Mesenchymal stem cell (in vitro differentiated cells and primary cell): ENCODE results near the gene C19orf33. TPM values are rescaled to one million over a fixed set of nuclear protein-coding genes. Genes with fewer than 3 reads are reported as not detected.
"Not testable (repeated sequence)": the region's sequence is repeated elsewhere in the genome, so short reads cannot be mapped to it uniquely, and the experiment has no call there.

Experiments used
- DNase-seq: peaks from one replicate; pipeline ENCODE4 v3.0.0-alpha.2; 2013
- H2AFZ ChIP-seq: one replicate; pipeline ENCODE4 v1.6.1; 2013; ENCODE audit warnings: low read depth, mild to moderate bottlenecking, control low read depth, inconsistent platforms, low read length, moderate library complexity
- H2AK5ac ChIP-seq: 2 replicates; pipeline ENCODE4 v1.6.1; 2013; ENCODE audit warnings: low read length, moderate library complexity, mild to moderate bottlenecking, inconsistent platforms; ENCODE audit not compliant: severe bottlenecking
- H2BK120ac ChIP-seq: one replicate; pipeline ENCODE4 v1.6.1; 2013; ENCODE audit warnings: low read depth, mild to moderate bottlenecking, inconsistent platforms, low read length, moderate library complexity
- H2BK12ac ChIP-seq, 2 experiments: one replicate each; pipeline ENCODE4 v1.6.1; 2013; ENCODE audit warnings: inconsistent platforms in 2 of 2, low read length in 2 of 2, mild to moderate bottlenecking in 2 of 2, moderate library complexity in 2 of 2, control low read depth in 1 of 2
- H2BK15ac ChIP-seq: one replicate; pipeline ENCODE4 v1.6.1; 2013; ENCODE audit warnings: mild to moderate bottlenecking, low read depth, inconsistent platforms; ENCODE audit not compliant: poor library complexity, severe bottlenecking
- H2BK5ac ChIP-seq: 2 replicates; pipeline ENCODE4 v1.6.1; 2013; ENCODE audit warnings: low read depth, mild to moderate bottlenecking, low read length, control low read depth, inconsistent platforms; ENCODE audit not compliant: poor library complexity, severe bottlenecking
- H3K14ac ChIP-seq, 2 experiments: one replicate each; pipeline ENCODE4 v1.6.1; 2013; ENCODE audit warnings: inconsistent platforms in 2 of 2, low read length in 2 of 2, control low read depth in 1 of 2, mild to moderate bottlenecking in 1 of 2, moderate library complexity in 1 of 2
- H3K18ac ChIP-seq, 2 experiments: one replicate each; pipeline ENCODE4 v1.6.1; 2013; ENCODE audit warnings: inconsistent platforms in 2 of 2, low read length in 2 of 2, control low read depth in 1 of 2, low read depth in 1 of 2, mild to moderate bottlenecking in 1 of 2
- H3K23ac ChIP-seq, 2 experiments: one replicate each; pipeline ENCODE4 v1.6.1; 2013; ENCODE audit warnings: inconsistent platforms in 2 of 2, low read length in 2 of 2, mild to moderate bottlenecking in 2 of 2, moderate library complexity in 2 of 2, control low read depth in 1 of 2
- H3K27ac ChIP-seq: 2 replicates; pipeline ENCODE4 v1.5.1; 2013; ENCODE audit warnings: mild to moderate bottlenecking, moderate library complexity, low read length, control low read depth, inconsistent platforms; ENCODE audit not compliant: poor library complexity, severe bottlenecking
- H3K27me3 ChIP-seq, 2 experiments: 2 replicates each; pipeline versions ENCODE4 v1.6.1 to v1.7.0; 2013; ENCODE audit warnings: low read length in 2 of 2, mild to moderate bottlenecking in 2 of 2, moderate library complexity in 2 of 2, control low read depth in 1 of 2, inconsistent platforms in 1 of 2; ENCODE audit not compliant: control insufficient read depth in 1 of 2, insufficient read depth in 1 of 2
- H3K36me3 ChIP-seq, 2 experiments: 2 replicates each; pipeline versions ENCODE4 v1.6.1 to v1.7.0; 2013; ENCODE audit warnings: low read length in 2 of 2, control low read depth in 1 of 2, inconsistent platforms in 1 of 2, low read depth in 1 of 2, mild to moderate bottlenecking in 1 of 2; ENCODE audit not compliant: insufficient read depth in 2 of 2, control insufficient read depth in 1 of 2
- H3K4ac ChIP-seq, 2 experiments: one replicate each; pipeline ENCODE4 v1.6.1; 2013; ENCODE audit warnings: inconsistent platforms in 2 of 2, low read length in 2 of 2, mild to moderate bottlenecking in 2 of 2, moderate library complexity in 2 of 2, control low read depth in 1 of 2, low read depth in 1 of 2
- H3K4me1 ChIP-seq: 2 replicates; pipeline ENCODE4 v1.6.1; 2013; ENCODE audit warnings: low read depth, low read length, control low read depth; ENCODE audit not compliant: control insufficient read depth, insufficient read depth
- H3K4me2 ChIP-seq: 2 replicates; pipeline ENCODE4 v1.6.1; 2013; ENCODE audit warnings: low read length, mild to moderate bottlenecking, inconsistent platforms; ENCODE audit not compliant: poor library complexity, severe bottlenecking
- H3K4me3 ChIP-seq, 2 experiments: 2 replicates each; pipeline versions ENCODE4 v1.5.1 to v1.7.0; 2013; ENCODE audit warnings: low read length in 2 of 2, mild to moderate bottlenecking in 2 of 2, control low read depth in 1 of 2, low read depth in 1 of 2; ENCODE audit not compliant: insufficient read depth in 1 of 2
- H3K79me1 ChIP-seq: replicated peaks from 2 replicates; pipeline ENCODE4 v1.6.1; 2013; ENCODE audit warnings: mild to moderate bottlenecking, control low read depth, low read length, inconsistent platforms; ENCODE audit not compliant: poor library complexity, severe bottlenecking
- H3K9ac ChIP-seq: 2 replicates; pipeline ENCODE4 v1.7.0; 2013; ENCODE audit warnings: mild to moderate bottlenecking, low read length, moderate library complexity
- H3K9me3 ChIP-seq: 2 replicates; pipeline ENCODE4 v1.7.0; 2013; ENCODE audit warnings: mild to moderate bottlenecking, low read length; ENCODE audit not compliant: control insufficient read depth
- H4K8ac ChIP-seq: one replicate; pipeline ENCODE4 v1.6.1; 2013; ENCODE audit warnings: inconsistent platforms, mild to moderate bottlenecking, low read length, moderate library complexity
- H4K91ac ChIP-seq: one replicate; pipeline ENCODE4 v1.6.1; 2013; ENCODE audit warnings: mild to moderate bottlenecking, low read length, inconsistent platforms
- WGBS: methylation state at CpG from one replicate; pipeline ENCODE4 v1.1.7; 2013; ENCODE audit warnings: mixed read lengths; 5-methylcytosine and 5-hydroxymethylcytosine counted together
- polyA plus RNA-seq, 2 experiments: library from polyadenylated mRNA; stranded (reverse); fragments of 200-250 nt; gene quantifications; one replicate each; pipeline ENCODE4 v1.2.3, GENCODE V29; 2013

C19orf33 gene
- polyA plus RNA-seq (2013, experiment 1 of 2): 1.8 TPM
- polyA plus RNA-seq (2013, experiment 2 of 2): 2.1 TPM

DNA sequence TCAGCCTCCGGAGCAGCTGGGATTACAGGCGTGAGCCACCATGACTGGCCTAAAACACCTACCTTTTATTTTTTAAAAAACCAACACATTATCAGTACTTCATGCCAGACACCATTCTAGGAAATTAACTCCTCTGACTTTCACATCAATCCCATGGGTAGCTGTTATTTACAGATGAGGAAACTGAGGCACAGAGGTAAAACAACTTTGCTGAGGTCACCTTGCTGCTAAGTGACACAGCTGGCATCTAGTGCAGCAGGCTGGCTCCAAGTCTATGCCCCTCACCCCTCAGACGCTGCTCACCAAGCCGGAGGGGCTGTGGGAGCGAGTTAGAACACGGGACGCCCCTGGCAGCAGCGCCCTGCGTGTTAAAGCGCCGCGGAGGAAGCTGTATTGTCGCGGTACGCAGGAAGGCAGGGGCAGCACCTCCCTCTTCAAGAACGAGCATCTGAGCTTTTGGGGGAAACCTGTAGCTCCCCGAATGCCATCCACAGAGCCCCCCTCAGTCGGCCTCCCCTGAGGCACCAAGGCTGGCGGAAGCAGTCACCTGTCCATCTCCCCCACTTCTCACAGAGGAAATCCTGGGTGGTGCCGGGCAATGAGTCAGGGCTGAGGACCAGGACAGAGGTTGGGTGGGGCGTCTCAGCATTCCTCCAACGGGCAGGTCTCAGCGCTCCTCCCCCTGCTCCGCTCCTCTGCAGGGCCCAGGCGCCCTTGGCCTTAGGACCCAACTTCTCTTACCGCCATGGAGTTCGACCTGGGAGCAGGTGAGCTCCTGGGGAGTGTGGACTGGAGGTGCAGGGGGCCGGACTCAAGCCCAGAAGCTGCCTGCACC, at the start of gene C19orf33:
Gene C19orf33, plus strand, starts transcription at position 735 of the 835 bp plus-strand sequence. Its CDS starts 11 bp downstream, at position 746.
- Histone ChIP-seq H3K27ac (no peak within 1 kb of the TSS), H2BK12ac (peak within 1 kb of the TSS in 1 of 2 experiments; percentile 29), H3K79me1 (peaks cover 3% of the 10 kb centered on the region), H2BK120ac (no peak within 1 kb of the TSS), H3K27me3 (no peaks in the 10 kb centered on the region), H2BK15ac (peak within 1 kb of the TSS; percentile 80), H3K9me3 (no peaks in the 10 kb centered on the region), H4K91ac (peak within 1 kb of the TSS; percentile 78), H3K4me2 (no peak within 1 kb of the TSS), H3K14ac (no peak within 1 kb of the TSS), H3K4me1 (peaks cover 34% of the 10 kb centered on the region), H3K23ac (no peak within 1 kb of the TSS), H2AK5ac (peak within 1 kb of the TSS; percentile 50), H2AFZ (no peak within 1 kb of the TSS), H3K18ac (peak within 1 kb of the TSS in 1 of 2 experiments; percentile 28), H3K4me3 (no peak within 1 kb of the TSS), H3K4ac (peak within 1 kb of the TSS in 1 of 2 experiments; percentile 90), H4K8ac (peak within 1 kb of the TSS; percentile 90), H2BK5ac (no peak within 1 kb of the TSS), H3K9ac (no peak within 1 kb of the TSS), H3K36me3 (peaks cover 15 to 51% of the 10 kb centered on the region in 2 experiments)
- 58% methylated on average over 21 of the region's 28 CpGs for WGBS
- DNase-seq: no peak

DNA sequence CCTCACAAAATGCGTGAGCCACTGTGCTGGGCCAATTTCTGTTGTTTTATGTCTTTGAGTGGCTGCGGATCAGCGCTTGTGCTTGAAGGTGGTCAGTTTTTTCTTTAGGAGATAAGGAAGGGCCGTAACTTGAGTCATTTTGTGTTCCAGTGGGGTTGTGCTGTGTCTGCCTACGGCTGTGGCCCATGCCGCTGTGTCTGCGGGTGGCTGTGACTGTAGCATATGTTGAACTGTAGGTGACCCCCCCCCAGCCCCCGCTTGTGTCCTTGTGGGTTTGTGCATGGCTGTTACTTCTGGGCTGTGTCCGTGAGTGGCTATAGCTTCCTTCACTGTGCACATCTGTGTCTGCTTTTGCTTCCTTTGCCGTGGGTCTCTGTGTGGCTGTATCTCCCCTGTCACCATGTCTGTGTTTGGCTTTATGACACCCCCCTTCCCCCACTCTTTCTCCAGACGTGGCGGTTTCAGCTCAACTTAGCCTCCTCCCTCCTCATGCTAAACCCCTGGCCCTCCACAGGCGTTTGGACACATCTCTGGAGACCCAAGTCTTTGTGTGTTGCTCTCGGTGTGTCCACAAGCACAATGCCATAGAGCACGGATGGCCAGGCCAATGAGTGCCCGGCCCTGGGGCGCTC, 48.6 kb upstream of the C19orf33 start:
- Histone ChIP-seq H2BK15ac (no peak overlapping the region), H4K8ac (peak overlapping the region; percentile 66), H3K36me3 (no peaks in the 10 kb centered on the region), H3K27me3 (peaks cover 3 to 38% of the 10 kb centered on the region in 2 experiments), H3K14ac (no peak overlapping the region), H3K79me1 (no peaks in the 10 kb centered on the region), H3K9ac (no peak overlapping the region), H3K4me2 (peak overlapping the region; percentile 67), H2BK120ac (no peak overlapping the region), H2AFZ (no peak overlapping the region), H2BK12ac (peak overlapping the region in 1 of 2 experiments; percentile 0), H4K91ac (no peak overlapping the region), H3K4me3 (peak overlapping the region in 1 of 2 experiments; percentile 47), H2AK5ac (no peak overlapping the region), H3K27ac (no peak overlapping the region), H3K4me1 (peaks cover 41% of the 10 kb centered on the region), H2BK5ac (no peak overlapping the region), H3K9me3 (no peaks in the 10 kb centered on the region), H3K4ac (peak overlapping the region in 1 of 2 experiments; percentile 2), H3K18ac (peak overlapping the region in 1 of 2 experiments; percentile 70), H3K23ac (no peak overlapping the region)
- DNase-seq: peak; percentile 47
- WGBS: 38% methylated on average over 17 of the region's 17 CpGs

DNA sequence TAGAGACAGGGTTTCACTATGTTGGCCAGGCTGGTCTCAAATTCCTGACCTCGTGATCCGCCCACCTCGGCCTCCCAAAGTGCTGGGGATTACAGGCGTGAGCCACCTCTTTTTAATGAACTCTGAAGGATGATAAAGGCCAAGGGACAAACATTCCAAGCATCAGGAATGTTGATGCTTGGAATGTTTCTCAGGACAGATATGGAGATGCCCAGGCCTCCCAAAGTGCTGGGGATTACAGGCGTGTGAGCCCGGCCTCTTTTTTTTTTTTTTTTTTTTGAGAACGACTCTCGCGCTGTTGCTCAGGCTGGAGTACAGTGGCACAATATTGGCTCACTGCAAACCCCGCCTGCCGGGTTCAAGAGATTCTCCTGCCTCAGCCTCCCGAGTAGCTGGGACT, 42.1 kb upstream of the C19orf33 start:
- not testable (repeated sequence) for H2AK5ac ChIP-seq, H2BK120ac ChIP-seq, H2AFZ ChIP-seq, H3K27ac ChIP-seq, H2BK15ac ChIP-seq, H2BK12ac ChIP-seq, H3K23ac ChIP-seq, H3K18ac ChIP-seq, H3K9ac ChIP-seq, H3K4ac ChIP-seq, H3K4me2 ChIP-seq, H4K8ac ChIP-seq, H4K91ac ChIP-seq, H3K36me3 ChIP-seq, H3K79me1 ChIP-seq, H3K14ac ChIP-seq, H3K4me3 ChIP-seq, H2BK5ac ChIP-seq, DNase-seq, H3K9me3 ChIP-seq
- Histone ChIP-seq H3K27me3 (peaks cover 0 to 30% of the 10 kb centered on the region in 2 experiments), H3K4me1 (peaks cover 30% of the 10 kb centered on the region)
- WGBS: 90% methylated on average over 11 of the region's 12 CpGs
